ENCODE measurements around the gene KIF3B. TPM values are rescaled to one million over a fixed set of nuclear protein-coding genes. Genes with fewer than 3 reads are reported as not detected.
"Not testable (repeated sequence)": the region's sequence is repeated elsewhere in the genome, so short reads cannot be mapped to it uniquely, and the experiment has no call there.

The KIF3B gene
- total RNA-seq, 1 experiment from 2014 or later: 52.3 TPM

GRCh38 chr20:32338665-32339064 is 61.2 kb downstream of the KIF3B start:
- no peaks in the 10 kb centered on the region for H4K20me1 ChIP-seq (ENCODE audit: insufficient read depth)
- ChIA-PET CTCF (no interaction called here), POLR2A (ENCODE audit: unreplicated experiment) (no interaction called here)
- no peaks in the 10 kb centered on the region for H3K36me3 ChIP-seq (ENCODE audit: low read depth)
- H3K27me3 ChIP-seq (ENCODE audit: insufficient read depth, low read depth): no peaks in the 10 kb centered on the region
- no peaks in the 10 kb centered on the region for H3K9me3 ChIP-seq (ENCODE audit: insufficient read depth, low read depth)
- no peak for DNase-seq
- H3F3A ChIP-seq (ENCODE audit: insufficient read depth, low read depth): peaks cover 16% of the 10 kb centered on the region; the same call in 1 of the 2 replicates
- no peaks in the 10 kb centered on the region for H3K79me2 ChIP-seq (ENCODE audit: low read depth)
- intact Hi-C loops (cut with micrococcal nuclease; ENCODE audit: unreplicated experiment): no loop called here
- TF ChIP-seq, protein P1, sequence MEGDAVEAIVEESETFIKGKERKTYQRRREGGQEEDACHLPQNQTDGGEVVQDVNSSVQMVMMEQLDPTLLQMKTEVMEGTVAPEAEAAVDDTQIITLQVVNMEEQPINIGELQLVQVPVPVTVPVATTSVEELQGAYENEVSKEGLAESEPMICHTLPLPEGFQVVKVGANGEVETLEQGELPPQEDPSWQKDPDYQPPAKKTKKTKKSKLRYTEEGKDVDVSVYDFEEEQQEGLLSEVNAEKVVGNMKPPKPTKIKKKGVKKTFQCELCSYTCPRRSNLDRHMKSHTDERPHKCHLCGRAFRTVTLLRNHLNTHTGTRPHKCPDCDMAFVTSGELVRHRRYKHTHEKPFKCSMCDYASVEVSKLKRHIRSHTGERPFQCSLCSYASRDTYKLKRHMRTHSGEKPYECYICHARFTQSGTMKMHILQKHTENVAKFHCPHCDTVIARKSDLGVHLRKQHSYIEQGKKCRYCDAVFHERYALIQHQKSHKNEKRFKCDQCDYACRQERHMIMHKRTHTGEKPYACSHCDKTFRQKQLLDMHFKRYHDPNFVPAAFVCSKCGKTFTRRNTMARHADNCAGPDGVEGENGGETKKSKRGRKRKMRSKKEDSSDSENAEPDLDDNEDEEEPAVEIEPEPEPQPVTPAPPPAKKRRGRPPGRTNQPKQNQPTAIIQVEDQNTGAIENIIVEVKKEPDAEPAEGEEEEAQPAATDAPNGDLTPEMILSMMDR (conservative IDR thresholded peaks at IDR 0.05): no peak
- no peak for TF ChIP-seq EZH2 (IDR thresholded peaks at IDR 0.05; ENCODE audit: low read depth)
- H3K4me2 ChIP-seq: no peak overlapping the region
- no peaks in the 10 kb centered on the region for H3K9me2 ChIP-seq (ENCODE audit: insufficient read depth)
- H3K27ac ChIP-seq: no peak overlapping the region
- H3K4me1 ChIP-seq (replicated peaks; ENCODE audit: insufficient read depth): no peaks in the 10 kb centered on the region
- H2AFZ ChIP-seq: no peak overlapping the region
- H3K4me3 ChIP-seq: no peak overlapping the region
- no TSS peak for BruUV-seq (replicated peaks)

DNA sequence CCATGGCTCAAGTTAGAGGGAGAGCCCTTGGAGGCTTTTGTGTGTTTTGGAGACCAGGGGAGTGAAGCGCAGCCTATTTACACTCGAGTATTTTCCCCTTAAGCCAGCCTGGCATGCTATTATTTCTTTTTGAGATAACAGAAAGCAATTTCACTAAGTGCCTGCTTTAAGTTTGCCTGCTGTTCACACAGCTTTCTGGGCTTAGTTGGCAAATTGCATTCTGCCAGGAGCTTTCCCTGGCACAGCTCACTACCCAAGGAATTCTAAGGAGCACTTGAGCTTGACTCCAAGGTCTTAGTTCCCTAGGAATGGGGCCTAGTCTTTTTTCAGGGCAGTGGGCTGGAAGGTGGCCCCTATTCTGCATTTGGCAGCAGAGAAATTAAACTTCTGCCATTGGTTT is 61.7 kb downstream of the KIF3B start:
- H3K4me2 ChIP-seq: no peak overlapping the region
- H4K20me1 ChIP-seq (ENCODE audit: insufficient read depth): no peaks in the 10 kb centered on the region
- intact Hi-C loops (cut with micrococcal nuclease; ENCODE audit: unreplicated experiment): no loop called here
- ChIA-PET POLR2A (ENCODE audit: unreplicated experiment) (no interaction called here), CTCF (no interaction called here)
- H3K4me3 ChIP-seq: no peak overlapping the region
- no peak for TF ChIP-seq EZH2 (IDR thresholded peaks at IDR 0.05; ENCODE audit: low read depth)
- TF ChIP-seq, protein P1 (conservative IDR thresholded peaks at IDR 0.05): no peak
- H3K9me2 ChIP-seq (ENCODE audit: insufficient read depth): no peaks in the 10 kb centered on the region
- peaks cover 16% of the 10 kb centered on the region; the same call in 1 of the 2 replicates for H3F3A ChIP-seq (ENCODE audit: insufficient read depth, low read depth)
- H3K27me3 ChIP-seq (ENCODE audit: insufficient read depth, low read depth): no peaks in the 10 kb centered on the region
- no peaks in the 10 kb centered on the region for H3K9me3 ChIP-seq (ENCODE audit: insufficient read depth, low read depth)
- no peak for DNase-seq
- no peak overlapping the region for H3K27ac ChIP-seq
- no peak overlapping the region for H2AFZ ChIP-seq
- BruUV-seq (replicated peaks): no TSS peak
- no peaks in the 10 kb centered on the region for H3K36me3 ChIP-seq (ENCODE audit: low read depth)
- H3K79me2 ChIP-seq (ENCODE audit: low read depth): no peaks in the 10 kb centered on the region
- H3K4me1 ChIP-seq (replicated peaks; ENCODE audit: insufficient read depth): no peaks in the 10 kb centered on the region

DNA sequence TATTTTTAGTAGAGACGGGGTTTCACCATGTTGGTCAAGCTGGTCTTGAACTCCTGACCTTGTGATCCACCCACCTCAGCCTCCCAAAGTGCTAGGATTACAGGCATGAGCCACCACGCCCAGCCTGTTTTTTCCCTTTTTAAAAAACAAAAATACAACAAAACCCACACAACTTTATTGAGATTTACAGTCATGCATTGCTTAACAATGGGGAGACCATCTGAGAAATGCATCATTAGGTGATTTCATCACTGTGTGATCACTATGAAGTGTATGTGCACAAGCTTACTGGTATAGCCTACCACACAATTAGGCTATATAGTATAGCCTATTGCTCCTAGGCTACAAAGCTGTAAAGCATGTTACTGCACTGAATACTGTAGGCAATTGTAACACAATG is 63.6 kb downstream of the KIF3B start:
- H3K4me3 ChIP-seq; H3K4me1 ChIP-seq (replicated peaks; ENCODE audit: insufficient read depth); CTCF ChIA-PET; H2AFZ ChIP-seq; DNase-seq; H3K36me3 ChIP-seq (ENCODE audit: low read depth); intact Hi-C loops (cut with micrococcal nuclease; ENCODE audit: unreplicated experiment); H3K4me2 ChIP-seq; H3K9me3 ChIP-seq (ENCODE audit: insufficient read depth, low read depth); H3K27me3 ChIP-seq (ENCODE audit: insufficient read depth, low read depth); H3K79me2 ChIP-seq (ENCODE audit: low read depth); H3K9me2 ChIP-seq (ENCODE audit: insufficient read depth); H4K20me1 ChIP-seq (ENCODE audit: insufficient read depth); H3K27ac ChIP-seq; BruUV-seq (replicated peaks); POLR2A ChIA-PET (ENCODE audit: unreplicated experiment): not testable (repeated sequence)
- H3F3A ChIP-seq (ENCODE audit: insufficient read depth, low read depth): peaks cover 15% of the 10 kb centered on the region; the same call in 1 of the 2 replicates

GRCh38 chr20:32343439-32343838 is 66.0 kb downstream of the KIF3B start:
- no peak overlapping the region for H3K4me3 ChIP-seq
- H4K20me1 ChIP-seq (ENCODE audit: insufficient read depth): no peaks in the 10 kb centered on the region
- no peaks in the 10 kb centered on the region for H3K9me3 ChIP-seq (ENCODE audit: insufficient read depth, low read depth)
- no peaks in the 10 kb centered on the region for H3K36me3 ChIP-seq (ENCODE audit: low read depth)
- H3K27me3 ChIP-seq (ENCODE audit: insufficient read depth, low read depth): no peaks in the 10 kb centered on the region
- H2AFZ ChIP-seq: no peak overlapping the region
- no peak overlapping the region for H3K27ac ChIP-seq
- intact Hi-C loops (cut with micrococcal nuclease; ENCODE audit: unreplicated experiment): no loop called here
- no peak for DNase-seq
- BruUV-seq (replicated peaks): no TSS peak
- H3K4me2 ChIP-seq: no peak overlapping the region
- ChIA-PET CTCF (no interaction called here), POLR2A (ENCODE audit: unreplicated experiment) (no interaction called here)
- H3K4me1 ChIP-seq (replicated peaks; ENCODE audit: insufficient read depth): no peaks in the 10 kb centered on the region
- H3K9me2 ChIP-seq (ENCODE audit: insufficient read depth): no peaks in the 10 kb centered on the region
- TF ChIP-seq EZH2 (IDR thresholded peaks at IDR 0.05; ENCODE audit: low read depth): no peak
- TF ChIP-seq, protein P1 (conservative IDR thresholded peaks at IDR 0.05): no peak
- H3K79me2 ChIP-seq (ENCODE audit: low read depth): no peaks in the 10 kb centered on the region
- 0 out of 2 replicates have a peak, but pooled peaks cover 8% of the 10 kb centered on the region for H3F3A ChIP-seq (ENCODE audit: insufficient read depth, low read depth)
